ENCODE measurements around the gene DOK6.

Gene DOK6

GRCh38 chr18:69718912-69719547 is 318.3 kb downstream of the DOK6 start:
- peaks cover 28% of the 10 kb centered on the region for H3K9me3 ChIP-seq (ENCODE audit: insufficient read depth, low read depth, low read length)
- no peaks in the 10 kb centered on the region; the same call in 1 of the 2 replicates for H3K4me1 ChIP-seq (ENCODE audit: insufficient read depth, low read length)
- H3K36me3 ChIP-seq (ENCODE audit: insufficient read depth, low read length): no peaks in the 10 kb centered on the region
- H3K9ac ChIP-seq (ENCODE audit: low read depth, low read length): no peak overlapping the region
- 0 out of 2 replicates have a peak overlapping the region, but pooled peaks have one; percentile 7 for H3K4me3 ChIP-seq (ENCODE audit: low read length)
- H3K27me3 ChIP-seq (ENCODE audit: insufficient read depth, low read length): no peaks in the 10 kb centered on the region
- WGBS: 90% methylated on average over 1 of the region's 1 CpG
- no peak overlapping the region for H3K27ac ChIP-seq (ENCODE audit: low read depth, low read length)

GRCh38 chr18:69720422-69720821 is 319.7 kb downstream of the DOK6 start:
- Histone ChIP-seq H3K4me3 (ENCODE audit: low read length) (no peak overlapping the region), H3K9ac (ENCODE audit: low read depth, low read length) (no peak overlapping the region), H3K36me3 (ENCODE audit: insufficient read depth, low read length) (no peaks in the 10 kb centered on the region), H3K27me3 (ENCODE audit: insufficient read depth, low read length) (no peaks in the 10 kb centered on the region), H3K4me1 (ENCODE audit: insufficient read depth, low read length) (no peaks in the 10 kb centered on the region; the same call in 1 of the 2 replicates), H3K27ac (ENCODE audit: low read depth, low read length) (no peak overlapping the region), H3K9me3 (ENCODE audit: insufficient read depth, low read depth, low read length) (peaks cover 28% of the 10 kb centered on the region)
- 100% methylated on average over 3 of the region's 4 CpGs for WGBS

GRCh38 chr18:69723434-69723833 is 322.7 kb downstream of the DOK6 start:
- no peaks in the 10 kb centered on the region for H3K4me1 ChIP-seq (ENCODE audit: insufficient read depth, low read length)
- no peak overlapping the region for H3K4me3 ChIP-seq (ENCODE audit: low read length)
- 98% methylated on average over 3 of the region's 3 CpGs for WGBS
- H3K36me3 ChIP-seq (ENCODE audit: insufficient read depth, low read length): no peaks in the 10 kb centered on the region
- no peak overlapping the region for H3K9ac ChIP-seq (ENCODE audit: low read depth, low read length)
- peaks cover 19% of the 10 kb centered on the region for H3K9me3 ChIP-seq (ENCODE audit: insufficient read depth, low read depth, low read length)
- no peaks in the 10 kb centered on the region for H3K27me3 ChIP-seq (ENCODE audit: insufficient read depth, low read length)
- H3K27ac ChIP-seq (ENCODE audit: low read depth, low read length): no peak overlapping the region

GRCh38 chr18:69725009-69725408 is 324.3 kb downstream of the DOK6 start:
- Histone ChIP-seq H3K27me3 (ENCODE audit: insufficient read depth, low read length) (no peaks in the 10 kb centered on the region), H3K4me1 (ENCODE audit: insufficient read depth, low read length) (no peaks in the 10 kb centered on the region), H3K9ac (ENCODE audit: low read depth, low read length) (no peak overlapping the region), H3K36me3 (ENCODE audit: insufficient read depth, low read length) (no peaks in the 10 kb centered on the region), H3K27ac (ENCODE audit: low read depth, low read length) (no peak overlapping the region), H3K9me3 (ENCODE audit: insufficient read depth, low read depth, low read length) (peaks cover 4% of the 10 kb centered on the region), H3K4me3 (ENCODE audit: low read length) (no peak overlapping the region)
- 96% methylated on average over 8 of the region's 8 CpGs for WGBS

- H3K9me3 ChIP-seq (ENCODE audit: insufficient read depth, low read depth, low read length): no peaks in the 10 kb centered on the region
- 88% methylated on average over 12 of the region's 12 CpGs for WGBS
- no peaks in the 10 kb centered on the region for H3K36me3 ChIP-seq (ENCODE audit: insufficient read depth, low read length)
- no peak overlapping the region for H3K9ac ChIP-seq (ENCODE audit: low read depth, low read length)
- no peak overlapping the region for H3K27ac ChIP-seq (ENCODE audit: low read depth, low read length)
- no peaks in the 10 kb centered on the region for H3K4me1 ChIP-seq (ENCODE audit: insufficient read depth, low read length)
- no peak overlapping the region for H3K4me3 ChIP-seq (ENCODE audit: low read length)
- no peaks in the 10 kb centered on the region for H3K27me3 ChIP-seq (ENCODE audit: insufficient read depth, low read length)
Measured at GRCh38 chr18:69725855-69726508, 325.3 kb downstream of the DOK6 start.

- Histone ChIP-seq H3K9me3 (ENCODE audit: insufficient read depth, low read depth, low read length) (no peaks in the 10 kb centered on the region), H3K27me3 (ENCODE audit: insufficient read depth, low read length) (no peaks in the 10 kb centered on the region), H3K4me1 (ENCODE audit: insufficient read depth, low read length) (no peaks in the 10 kb centered on the region), H3K4me3 (ENCODE audit: low read length) (no peak overlapping the region), H3K27ac (ENCODE audit: low read depth, low read length) (no peak overlapping the region), H3K36me3 (ENCODE audit: insufficient read depth, low read length) (no peaks in the 10 kb centered on the region), H3K9ac (ENCODE audit: low read depth, low read length) (no peak overlapping the region)
- 98% methylated on average over 5 of the region's 5 CpGs for WGBS
Measured at GRCh38 chr18:69727912-69728572, 327.4 kb downstream of the DOK6 start.

GRCh38 chr18:69730664-69731063 is 330.0 kb downstream of the DOK6 start:
- Histone ChIP-seq H3K27ac (ENCODE audit: low read depth, low read length) (no peak overlapping the region), H3K9me3 (ENCODE audit: insufficient read depth, low read depth, low read length) (peaks cover 9% of the 10 kb centered on the region), H3K36me3 (ENCODE audit: insufficient read depth, low read length) (no peaks in the 10 kb centered on the region), H3K9ac (ENCODE audit: low read depth, low read length) (no peak overlapping the region), H3K4me1 (ENCODE audit: insufficient read depth, low read length) (no peaks in the 10 kb centered on the region), H3K27me3 (ENCODE audit: insufficient read depth, low read length) (no peaks in the 10 kb centered on the region), H3K4me3 (ENCODE audit: low read length) (no peak overlapping the region)
- WGBS: no CpG with 5 or more reads among the region's 1 CpG

GRCh38 chr18:69734536-69734935 is 333.8 kb downstream of the DOK6 start:
- 100% methylated on average over 1 of the region's 2 CpGs for WGBS

GRCh38 chr18:69736730-69737129 is 336.0 kb downstream of the DOK6 start:
- peaks cover 13% of the 10 kb centered on the region for H3K9me3 ChIP-seq (ENCODE audit: insufficient read depth, low read depth, low read length)
- H3K36me3 ChIP-seq (ENCODE audit: insufficient read depth, low read length): no peaks in the 10 kb centered on the region
- H3K27ac ChIP-seq (ENCODE audit: low read depth, low read length): no peak overlapping the region
- H3K4me3 ChIP-seq (ENCODE audit: low read length): no peak overlapping the region
- peaks cover 7% of the 10 kb centered on the region for H3K4me1 ChIP-seq (ENCODE audit: insufficient read depth, low read length)
- H3K27me3 ChIP-seq (ENCODE audit: insufficient read depth, low read length): no peaks in the 10 kb centered on the region
- 91% methylated on average over 1 of the region's 2 CpGs for WGBS
- no peak overlapping the region for H3K9ac ChIP-seq (ENCODE audit: low read depth, low read length)

More at GRCh38 chr18:69734536-69734935, 333.8 kb downstream of the DOK6 start:
- peaks cover 7% of the 10 kb centered on the region for H3K4me1 ChIP-seq (ENCODE audit: insufficient read depth, low read length)
- H3K36me3 ChIP-seq (ENCODE audit: insufficient read depth, low read length): no peaks in the 10 kb centered on the region
- H3K9ac ChIP-seq (ENCODE audit: low read depth, low read length): no peak overlapping the region
- no peaks in the 10 kb centered on the region for H3K27me3 ChIP-seq (ENCODE audit: insufficient read depth, low read length)
- H3K9me3 ChIP-seq (ENCODE audit: insufficient read depth, low read depth, low read length): peaks cover 13% of the 10 kb centered on the region
- H3K27ac ChIP-seq (ENCODE audit: low read depth, low read length): no peak overlapping the region
- H3K4me3 ChIP-seq (ENCODE audit: low read length): no peak overlapping the region

- H3K4me1 ChIP-seq (ENCODE audit: insufficient read depth, low read length): peaks cover 7% of the 10 kb centered on the region
- no peak overlapping the region for H3K4me3 ChIP-seq (ENCODE audit: low read length)
- H3K9me3 ChIP-seq (ENCODE audit: insufficient read depth, low read depth, low read length): peaks cover 13% of the 10 kb centered on the region
- H3K27me3 ChIP-seq (ENCODE audit: insufficient read depth, low read length): no peaks in the 10 kb centered on the region
- 0 out of 2 replicates have a peak overlapping the region, but pooled peaks have one; percentile 29 for H3K27ac ChIP-seq (ENCODE audit: low read depth, low read length)
- H3K36me3 ChIP-seq (ENCODE audit: insufficient read depth, low read length): no peaks in the 10 kb centered on the region
- WGBS: 93% methylated on average over 3 of the region's 3 CpGs
- H3K9ac ChIP-seq (ENCODE audit: low read depth, low read length): no peak overlapping the region
Measured at GRCh38 chr18:69737851-69738250, 337.2 kb downstream of the DOK6 start.

- Histone ChIP-seq H3K4me3 (ENCODE audit: low read length) (no peak overlapping the region), H3K27me3 (ENCODE audit: insufficient read depth, low read length) (no peaks in the 10 kb centered on the region), H3K9ac (ENCODE audit: low read depth, low read length) (no peak overlapping the region), H3K27ac (ENCODE audit: low read depth, low read length) (no peak overlapping the region), H3K9me3 (ENCODE audit: insufficient read depth, low read depth, low read length) (no peaks in the 10 kb centered on the region), H3K4me1 (ENCODE audit: insufficient read depth, low read length) (no peaks in the 10 kb centered on the region), H3K36me3 (ENCODE audit: insufficient read depth, low read length) (no peaks in the 10 kb centered on the region)
- WGBS: no CpG with 5 or more reads among the region's 2 CpGs
Measured at GRCh38 chr18:69747388-69747787, 346.7 kb downstream of the DOK6 start.

Data from HUES64 (cell line).